GM18861 (cell line): ENCODE measurements around the gene LPCAT4.
"Not testable (repeated sequence)": the region's sequence is repeated elsewhere in the genome, so short reads cannot be mapped to it uniquely, and the experiment has no call there.

Experiments
- ATAC-seq: cut with Tn5 transposase; IDR thresholded peaks from one replicate; pipeline ENCODE4 v1.9.1; 2021; ENCODE audit not compliant: unreplicated experiment

The LPCAT4 gene, protein sequence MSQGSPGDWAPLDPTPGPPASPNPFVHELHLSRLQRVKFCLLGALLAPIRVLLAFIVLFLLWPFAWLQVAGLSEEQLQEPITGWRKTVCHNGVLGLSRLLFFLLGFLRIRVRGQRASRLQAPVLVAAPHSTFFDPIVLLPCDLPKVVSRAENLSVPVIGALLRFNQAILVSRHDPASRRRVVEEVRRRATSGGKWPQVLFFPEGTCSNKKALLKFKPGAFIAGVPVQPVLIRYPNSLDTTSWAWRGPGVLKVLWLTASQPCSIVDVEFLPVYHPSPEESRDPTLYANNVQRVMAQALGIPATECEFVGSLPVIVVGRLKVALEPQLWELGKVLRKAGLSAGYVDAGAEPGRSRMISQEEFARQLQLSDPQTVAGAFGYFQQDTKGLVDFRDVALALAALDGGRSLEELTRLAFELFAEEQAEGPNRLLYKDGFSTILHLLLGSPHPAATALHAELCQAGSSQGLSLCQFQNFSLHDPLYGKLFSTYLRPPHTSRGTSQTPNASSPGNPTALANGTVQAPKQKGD

DNA sequence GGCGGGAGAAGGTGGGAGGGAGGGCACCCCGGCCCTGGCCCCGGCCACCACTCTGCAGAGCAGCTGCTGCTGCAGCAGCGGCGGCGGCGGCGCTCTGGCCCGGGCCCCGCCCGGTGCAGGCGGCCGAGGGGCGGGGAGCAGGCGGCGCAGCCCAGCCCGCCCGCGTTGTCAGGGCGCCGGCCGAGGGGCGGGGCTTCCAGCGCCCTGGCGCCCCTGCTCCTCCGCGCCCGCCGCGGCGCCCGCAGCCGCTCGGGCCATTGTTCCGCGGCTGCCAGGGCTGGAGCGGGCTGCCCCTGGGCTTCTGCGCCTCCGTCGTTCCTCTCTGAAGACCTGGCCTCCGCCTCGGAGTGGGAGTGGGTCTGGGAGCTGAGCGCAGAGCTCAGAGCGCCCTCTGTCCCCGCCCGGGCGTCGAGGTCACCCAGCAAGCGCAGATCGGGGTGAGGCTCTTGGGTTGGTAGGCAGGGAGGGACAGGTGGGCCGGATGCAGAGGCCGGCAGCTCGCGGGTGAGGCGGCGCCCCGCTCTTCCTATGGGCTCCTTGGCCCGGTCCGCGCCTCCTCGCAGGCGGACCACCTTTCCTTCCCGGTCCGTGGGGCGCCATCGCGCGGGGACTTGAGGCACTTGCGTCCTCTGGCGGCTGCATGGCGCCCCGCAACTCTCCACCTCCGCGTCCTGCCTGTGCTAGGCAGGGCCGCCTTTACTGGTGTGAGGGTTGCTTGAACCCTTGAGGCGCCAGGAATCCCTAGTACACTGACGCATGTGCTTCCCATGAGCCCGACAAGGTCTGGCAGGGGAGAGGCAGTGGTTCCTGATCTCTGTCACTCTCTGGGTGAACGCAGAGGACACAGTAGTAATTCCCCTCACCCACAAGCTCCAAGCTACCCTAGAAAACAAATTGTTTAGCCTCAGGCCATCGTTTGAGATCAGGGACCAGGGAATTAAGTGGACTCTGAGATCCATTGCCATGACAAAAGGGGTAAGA, at the start of gene LPCAT4:
Gene LPCAT4 (minus strand): TSS at position 96 of the 981 bp plus-strand sequence. CDS start 96 bp downstream, outside the sequence.
- peak; percentile 66 for ATAC-seq

DNA sequence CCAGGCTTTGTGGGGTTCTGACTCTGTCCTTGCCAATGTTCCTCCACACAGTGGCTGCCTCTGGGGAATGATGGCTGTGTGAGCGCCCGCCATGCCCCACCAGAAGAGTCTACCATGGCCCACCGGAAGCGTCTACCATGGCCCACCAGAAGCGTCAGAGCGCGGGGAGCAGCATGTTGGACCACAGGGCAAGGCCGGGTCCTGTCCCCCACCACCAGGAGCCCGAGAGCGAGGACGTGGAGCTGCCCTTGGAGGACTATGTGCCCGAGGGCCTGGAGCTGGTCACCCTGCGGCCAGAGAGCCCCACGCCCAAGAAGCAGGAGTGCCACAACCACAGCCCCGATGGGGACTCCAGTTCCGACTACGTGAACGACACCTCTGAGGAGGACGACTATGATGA, 42.5 kb upstream of the LPCAT4 start:
- ATAC-seq: not testable (repeated sequence)

DNA sequence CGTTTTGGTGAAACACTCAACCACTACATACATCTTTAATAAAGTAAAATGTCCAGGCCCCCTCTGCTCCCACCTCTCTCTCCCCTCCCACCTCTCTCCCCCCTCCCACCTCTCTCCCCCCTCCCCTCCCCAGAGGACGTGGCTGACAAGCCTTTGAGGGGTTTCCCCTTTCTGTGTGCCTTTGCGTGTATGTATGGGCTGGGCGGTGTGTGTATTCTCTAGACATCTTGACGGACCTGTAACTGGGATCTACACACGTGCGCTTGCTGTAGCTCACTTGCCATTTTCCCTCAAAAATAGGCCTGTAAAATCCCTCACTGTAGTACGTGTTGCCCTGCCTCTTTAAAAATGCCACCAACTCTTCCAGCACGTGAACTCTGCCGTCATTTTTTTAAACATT, 42.0 kb upstream of the LPCAT4 start:
- ATAC-seq: not testable (repeated sequence)

DNA sequence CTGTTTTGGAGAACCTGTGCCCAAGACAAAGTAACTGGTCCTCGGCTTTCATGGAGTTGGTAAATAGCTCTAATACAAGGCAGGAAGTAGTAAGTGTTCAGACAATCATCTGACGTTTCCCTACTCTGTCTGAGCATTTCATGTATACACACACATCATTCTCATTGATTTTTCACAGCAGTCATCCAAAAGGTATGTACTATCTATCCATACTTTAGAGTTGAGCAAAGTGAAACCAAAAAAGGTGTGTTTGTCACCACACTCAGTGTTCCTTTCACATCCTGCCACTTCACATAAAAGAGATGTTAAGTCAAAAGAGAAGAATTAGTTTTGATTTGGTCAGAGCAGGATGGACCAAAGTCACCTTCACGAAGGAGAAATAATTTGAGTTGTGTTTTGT, 36.9 kb upstream of the LPCAT4 start:
- ATAC-seq: not testable (repeated sequence)

DNA sequence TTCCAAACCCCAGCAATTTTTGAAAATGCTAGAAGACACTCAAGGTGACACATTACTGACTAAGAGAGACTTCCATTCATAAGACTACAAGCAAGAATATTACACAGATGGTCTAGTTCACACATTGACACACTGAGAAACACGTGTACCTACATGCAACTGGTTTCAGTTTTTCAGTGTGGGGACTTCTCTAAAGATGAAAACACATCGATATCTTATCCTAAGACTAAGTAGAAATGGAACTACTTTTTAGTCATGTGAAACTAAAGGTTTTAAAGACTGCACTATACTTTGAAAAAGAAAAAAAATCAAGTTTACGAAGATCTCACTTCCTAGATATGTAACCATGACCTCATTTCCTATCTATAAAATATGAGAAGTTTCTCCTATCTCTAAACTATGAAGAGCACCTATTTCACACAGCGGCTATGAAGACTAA, 36.2 kb upstream of the LPCAT4 start:
- ATAC-seq: not testable (repeated sequence)

DNA sequence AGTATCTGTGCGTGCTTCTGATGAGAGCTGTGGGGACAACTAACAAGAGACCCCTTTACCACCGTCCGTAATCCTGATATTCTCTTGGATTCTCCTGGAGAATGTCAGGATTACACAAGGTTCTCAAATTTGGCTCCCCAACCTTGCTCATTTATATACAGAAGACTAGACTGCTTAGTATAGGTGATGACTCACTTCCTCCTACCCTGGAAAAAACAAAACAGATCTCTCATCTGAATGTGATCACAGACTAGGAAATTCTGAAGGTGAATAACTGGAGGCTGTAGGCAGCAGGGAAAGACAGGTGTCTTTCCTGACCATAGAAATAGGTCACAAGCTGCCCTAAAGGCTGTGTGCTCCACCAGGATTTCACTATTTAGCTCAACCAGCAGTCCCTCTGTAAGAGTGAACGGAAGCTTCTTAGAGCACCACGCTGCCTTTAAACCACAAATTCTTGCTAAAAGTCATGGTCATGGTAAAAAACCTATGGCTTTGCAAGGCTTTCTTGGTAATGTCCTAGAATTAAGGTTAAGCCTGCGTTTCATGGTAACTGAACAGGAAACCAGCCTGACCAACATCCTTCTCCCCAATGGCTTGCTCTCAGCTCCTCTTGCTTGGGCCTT, 30.8 kb upstream of the LPCAT4 start:
- not testable (repeated sequence) for ATAC-seq

DNA sequence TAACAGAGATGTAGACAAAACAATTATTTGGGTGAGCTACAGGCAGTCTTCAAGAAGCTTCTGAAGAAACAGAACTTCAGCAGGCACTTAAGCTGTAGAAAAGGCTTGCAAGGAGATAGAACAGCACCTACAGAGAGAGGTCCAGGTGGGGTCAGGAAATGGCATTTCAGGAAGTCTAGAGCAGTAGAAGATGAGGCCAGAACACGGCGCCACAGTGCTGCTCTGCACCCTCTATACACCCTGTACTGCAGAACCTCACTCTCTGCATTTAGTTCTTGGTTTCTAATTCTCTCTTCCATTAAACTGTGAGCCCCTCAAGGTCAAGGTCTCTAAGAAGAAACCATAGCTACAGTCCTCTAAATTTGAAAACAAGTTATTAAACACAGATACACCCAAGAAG, 26.0 kb upstream of the LPCAT4 start:
- not testable (repeated sequence) for ATAC-seq

DNA sequence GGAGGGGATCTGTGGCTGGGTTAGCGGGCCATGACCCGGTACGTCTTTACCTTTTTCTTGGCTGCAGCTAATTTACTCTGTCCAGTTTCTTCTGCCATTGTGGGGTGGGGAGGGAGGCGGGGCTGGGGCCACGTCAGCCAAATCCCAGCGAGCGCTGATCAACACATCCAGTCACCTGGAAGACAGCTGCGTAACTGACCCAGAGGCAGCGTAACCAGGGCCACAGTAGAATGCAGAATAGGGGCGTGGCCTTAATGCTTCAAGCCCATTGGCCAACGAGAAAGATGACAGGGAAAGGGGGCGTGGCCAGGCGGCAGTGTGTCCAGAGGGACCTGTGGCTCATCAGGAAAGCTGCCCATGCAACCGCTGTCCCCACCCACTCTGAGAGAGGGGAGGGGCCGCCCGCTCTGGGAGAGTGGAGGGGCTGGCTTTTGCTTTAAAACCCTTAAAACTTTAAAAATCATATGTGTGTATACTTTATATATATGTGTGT, 22.6 kb upstream of the LPCAT4 start:
- ATAC-seq: not testable (repeated sequence)

DNA sequence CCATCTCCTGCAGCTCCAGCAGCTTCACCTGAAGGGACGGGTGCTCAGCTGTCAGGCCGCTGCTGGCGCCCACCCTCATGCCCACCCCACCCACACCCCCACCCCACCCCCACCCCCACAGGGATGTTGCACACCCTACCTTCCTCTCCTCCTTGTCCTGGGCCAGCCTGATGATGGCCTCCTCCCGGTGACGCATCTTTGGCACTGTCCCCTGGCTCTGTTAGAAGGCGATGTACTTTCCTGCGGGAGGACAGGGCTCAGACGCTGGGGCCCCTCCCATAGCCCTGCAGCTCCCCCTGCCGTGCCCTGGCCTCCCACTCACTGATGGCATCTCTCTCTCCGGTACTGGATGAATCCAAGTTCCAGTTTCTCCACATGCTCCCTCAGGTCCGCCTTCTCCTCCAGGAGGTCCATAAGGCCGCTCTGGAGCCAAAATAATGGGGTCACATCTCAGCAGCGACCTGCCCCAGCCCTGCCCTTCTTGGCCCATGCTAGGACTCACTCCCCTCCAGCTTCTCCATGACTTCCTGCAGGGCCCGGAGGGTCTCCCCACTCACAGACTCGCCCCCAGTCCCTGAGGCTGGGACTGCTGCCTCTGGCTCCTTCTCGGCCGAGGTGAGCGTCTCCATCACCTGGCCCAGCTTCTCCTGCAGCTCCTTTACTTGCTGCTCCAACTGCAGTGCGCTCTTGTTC, 15.0 kb upstream of the LPCAT4 start:
- not testable (repeated sequence) for ATAC-seq

DNA sequence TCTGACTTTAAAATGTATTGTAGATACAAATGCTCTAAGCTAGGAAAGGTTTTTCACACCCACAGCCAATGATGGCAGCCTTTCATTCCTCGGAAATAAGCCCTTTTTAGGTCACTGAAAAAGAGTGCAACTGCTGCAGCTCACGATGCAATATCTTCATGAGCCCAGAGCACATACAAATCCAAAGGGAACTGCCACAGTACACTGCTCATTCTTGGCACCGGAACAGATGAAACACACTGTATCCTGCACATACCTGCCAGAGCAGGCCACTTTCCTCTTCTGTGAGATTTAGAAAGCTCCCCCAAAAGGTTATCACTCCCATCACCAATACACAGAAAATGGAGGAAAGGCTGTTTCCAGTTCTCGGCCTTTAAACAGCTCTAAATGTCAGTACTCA, 13.5 kb upstream of the LPCAT4 start:
- not testable (repeated sequence) for ATAC-seq

DNA sequence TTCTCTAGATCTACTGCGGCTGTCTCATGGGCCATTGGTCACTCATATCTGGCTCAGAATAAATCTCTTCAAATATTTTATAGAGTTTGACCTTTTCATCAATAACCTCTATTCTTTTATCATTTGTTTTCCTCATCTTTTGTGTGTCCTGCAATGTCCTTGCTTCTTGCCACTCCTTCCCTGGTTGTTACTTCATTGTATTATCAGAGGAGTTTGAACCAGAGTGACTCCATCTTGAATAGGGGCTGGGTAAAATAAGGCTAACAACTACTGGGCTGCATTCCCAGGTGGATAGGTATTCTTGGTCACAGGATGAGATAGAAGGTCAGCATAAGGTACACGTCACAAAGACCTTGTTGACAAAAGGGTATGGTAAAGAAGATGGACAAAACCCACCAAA, 9.9 kb upstream of the LPCAT4 start:
- ATAC-seq: no peak

DNA sequence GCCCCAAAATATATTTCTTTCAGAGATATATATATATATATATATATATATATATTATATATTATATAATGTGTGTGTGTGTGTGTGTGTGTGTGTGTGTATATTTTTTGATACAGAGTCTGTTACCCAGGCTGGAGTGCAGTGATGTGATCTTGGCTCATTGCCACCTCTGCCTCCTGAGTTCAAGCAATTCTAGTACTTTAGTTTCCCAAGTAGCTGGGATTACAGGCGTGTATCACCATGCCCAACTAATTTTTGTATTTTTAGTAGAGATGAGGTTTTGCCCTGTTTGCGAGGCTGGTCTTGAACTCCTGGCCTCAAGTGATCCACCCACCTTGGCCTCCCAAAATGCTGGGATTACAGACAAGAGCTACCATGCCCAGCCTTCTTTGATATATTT, 8.5 kb upstream of the LPCAT4 start:
- ATAC-seq: not testable (repeated sequence)

DNA sequence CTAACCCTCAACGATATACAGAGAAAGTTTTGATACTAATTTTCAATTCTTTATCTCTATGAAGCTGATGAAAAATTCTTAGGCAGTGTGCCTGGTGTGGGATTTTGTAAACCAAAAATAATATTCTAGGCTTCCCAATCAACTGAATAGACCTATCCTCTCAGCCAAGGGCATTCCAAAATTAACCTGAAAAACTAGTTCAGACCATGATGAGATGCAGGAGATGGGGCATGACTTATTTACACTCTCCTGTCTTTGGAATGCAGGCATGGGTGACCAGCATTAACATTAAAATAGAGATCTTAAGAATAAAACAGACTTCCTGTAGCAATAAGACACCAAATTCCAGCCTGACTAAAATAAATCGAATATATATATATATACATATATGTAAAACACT, 7.8 kb upstream of the LPCAT4 start:
- no peak for ATAC-seq

DNA sequence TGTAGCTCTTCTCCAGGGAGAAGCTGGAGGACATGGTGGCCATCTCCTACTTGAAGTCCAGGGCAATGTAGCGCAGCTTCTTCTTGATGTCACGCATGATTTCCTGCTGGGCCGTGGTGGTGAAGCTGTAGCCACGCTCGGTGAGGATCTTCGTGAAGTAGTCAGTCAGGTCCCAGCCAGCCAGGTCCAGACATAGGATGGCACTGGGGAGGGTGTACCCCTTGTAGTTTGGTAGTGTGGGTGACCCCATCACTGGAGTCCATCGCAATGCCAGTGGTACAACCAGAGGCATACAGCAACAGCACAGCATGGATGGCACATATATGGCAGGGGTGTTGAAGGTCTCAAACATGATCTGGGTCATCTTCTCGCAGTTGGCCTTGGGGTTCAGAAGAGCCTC, 7.0 kb upstream of the LPCAT4 start:
- ATAC-seq: no peak

DNA sequence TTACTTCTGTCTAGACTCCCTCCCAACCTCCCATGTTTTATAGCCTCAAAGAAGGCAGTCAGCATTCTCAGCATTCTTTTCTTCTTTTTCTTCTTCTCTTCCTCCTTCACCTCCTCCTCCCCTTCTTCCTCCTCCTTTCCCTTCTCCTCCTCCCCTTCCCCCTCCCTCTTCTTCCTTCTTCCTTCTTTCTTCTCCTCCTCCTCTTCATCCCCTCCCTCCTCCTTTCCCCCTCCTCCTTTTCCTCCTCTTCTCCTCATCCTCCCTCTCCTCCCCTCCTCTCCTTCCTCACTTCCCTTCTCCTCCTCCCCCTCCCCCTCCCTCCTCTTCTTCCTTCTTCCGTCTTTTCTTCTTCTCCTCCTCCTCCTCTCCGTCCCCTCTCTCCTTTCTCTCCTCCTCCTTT, 3.6 kb upstream of the LPCAT4 start:
- no peak for ATAC-seq

DNA sequence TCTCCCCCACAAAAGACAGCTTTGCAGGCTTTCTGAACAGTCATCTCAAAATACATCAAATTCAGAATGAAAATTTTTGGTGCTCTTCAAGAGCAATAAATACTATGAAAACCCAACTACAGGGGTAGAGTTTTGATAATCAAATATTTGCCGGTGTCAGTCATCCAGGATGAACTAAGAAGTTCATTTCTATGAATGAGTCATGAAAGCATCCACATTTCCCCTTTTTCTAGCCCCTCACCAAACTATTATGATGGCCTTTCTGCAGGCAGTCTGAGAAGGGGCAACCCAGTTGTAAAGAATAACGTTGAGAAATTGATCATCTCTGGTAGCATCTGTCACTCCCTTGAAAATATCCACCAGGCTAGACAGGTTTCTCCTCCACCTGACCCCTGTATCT, 3.1 kb upstream of the LPCAT4 start:
- ATAC-seq: no peak

DNA sequence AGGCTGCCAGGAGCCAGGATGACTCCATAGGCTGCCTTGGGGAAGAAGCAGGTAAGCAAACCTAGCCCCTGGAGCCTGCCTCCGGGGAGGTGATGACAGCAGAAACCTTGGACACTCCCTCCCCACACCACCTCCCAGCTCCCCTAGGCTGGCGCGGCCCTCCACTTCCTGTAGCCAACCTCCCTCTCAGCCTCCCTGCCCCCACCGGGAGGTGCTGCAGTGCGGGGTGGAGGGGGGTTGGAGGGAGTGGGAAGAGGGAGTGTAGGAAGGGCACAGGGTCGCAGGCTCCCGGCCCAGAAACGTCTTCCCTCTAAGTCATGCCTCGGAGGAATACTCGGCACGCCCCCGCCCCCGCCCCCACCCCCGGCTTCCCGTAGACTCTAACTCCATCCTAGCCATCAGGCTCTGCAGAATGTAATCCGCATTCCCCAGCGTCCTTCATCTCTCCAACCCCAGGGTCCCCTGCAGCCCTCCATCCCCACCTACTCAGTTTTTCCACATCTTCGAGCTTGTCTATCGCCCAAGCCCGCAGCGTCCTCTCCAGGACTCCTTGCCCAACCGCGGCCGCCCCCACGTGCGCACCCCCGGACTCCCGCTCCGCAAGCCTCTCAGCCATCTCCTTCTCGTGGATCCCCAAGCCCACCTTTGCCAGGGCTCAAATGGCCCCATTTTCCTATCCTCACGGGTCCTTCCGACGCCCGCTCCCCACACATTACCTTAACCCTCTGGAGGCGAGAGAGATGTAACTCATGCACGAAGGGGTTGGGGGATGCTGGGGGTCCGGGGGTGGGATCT, 528 bp downstream of the LPCAT4 start:
- no peak for ATAC-seq

DNA sequence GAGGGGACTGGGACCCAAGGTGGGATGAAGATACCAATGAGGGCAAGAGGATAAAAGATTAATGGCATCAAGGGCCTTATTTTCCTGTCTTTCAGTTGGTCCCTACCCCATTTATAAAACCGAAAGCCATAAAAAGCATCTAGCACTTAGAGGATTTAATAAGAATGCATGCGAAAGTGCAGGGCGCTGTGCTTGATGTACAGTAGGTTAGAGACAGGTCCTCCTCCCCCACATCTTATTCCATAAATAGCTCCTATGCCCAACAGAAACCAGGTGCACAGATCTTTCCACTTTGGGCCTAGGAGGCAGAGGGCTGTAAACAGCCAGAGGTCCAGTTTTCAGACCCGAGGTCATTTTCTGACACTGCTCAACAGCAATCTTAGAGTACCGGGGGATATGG, 1.2 kb downstream of the LPCAT4 start:
- ATAC-seq: no peak

DNA sequence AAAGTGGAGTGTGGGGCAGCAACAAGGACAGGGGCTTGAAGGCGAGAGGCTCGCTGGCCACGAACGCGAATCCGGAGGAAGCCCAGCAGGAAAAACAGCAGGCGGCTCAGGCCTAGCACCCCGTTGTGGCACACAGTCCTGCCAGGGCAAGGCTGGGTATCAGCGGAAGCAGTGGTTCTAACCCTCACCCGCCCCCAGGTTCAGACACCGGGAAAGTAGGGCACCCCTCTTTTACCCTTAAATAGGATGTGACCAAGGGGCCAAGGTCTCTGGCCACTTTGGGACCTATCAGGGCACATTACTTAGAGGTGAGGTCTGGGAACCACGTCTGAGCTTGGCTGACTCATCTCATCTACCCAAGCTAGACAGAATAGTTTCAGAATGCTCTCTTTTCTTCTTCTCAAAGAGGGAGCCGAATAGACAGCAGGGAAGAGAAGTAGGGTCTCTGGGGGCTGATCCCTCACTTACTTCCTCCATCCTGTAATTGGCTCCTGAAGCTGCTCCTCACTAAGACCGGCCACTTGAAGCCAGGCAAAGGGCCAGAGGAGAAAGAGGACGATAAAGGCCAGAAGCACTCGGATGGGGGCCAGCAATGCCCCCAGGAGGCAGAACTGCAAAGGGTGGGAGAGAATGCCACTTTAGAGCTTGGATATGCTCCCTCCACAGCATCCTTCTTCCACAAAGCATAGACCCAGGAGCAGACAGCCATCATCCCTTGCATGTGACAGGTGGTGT, 1.7 kb downstream of the LPCAT4 start:
- ATAC-seq: no peak
